Kidney (tissue), 14 donors: ENCODE measurements around the gene B3GNT3. TPM values are rescaled to one million over a fixed set of nuclear protein-coding genes. Genes with fewer than 3 reads are reported as not detected.
"Not testable (repeated sequence)": the region's sequence is repeated elsewhere in the genome, so short reads cannot be mapped to it uniquely, and the experiment has no call there.

Experiments
- DNase-seq, 5 donors: peaks; one replicate each; pipeline ENCODE4 v3.0.0-alpha.2; 2013 to 2020
- FAIRE-seq: peaks from 2 replicates; lab custom pipeline; 2012; peaks lifted over from hg19 to GRCh38; lab: Jason Lieb, UNC
- H3K27ac ChIP-seq, 2 donors: one replicate each; pipeline ENCODE4 v1.7.0; 2013; ENCODE audit warnings: low read depth in 2 of 2, low read length in 2 of 2, inconsistent platforms in 1 of 2
- H3K27me3 ChIP-seq: one replicate; pipeline ENCODE4 v1.7.1; 2013; ENCODE audit warnings: low read length, inconsistent platforms; ENCODE audit not compliant: control insufficient read depth, insufficient read depth
- H3K36me3 ChIP-seq, 3 donors: one replicate each; pipeline versions ENCODE4 v1.7.0 to v1.7.1; 2013; ENCODE audit warnings: low read length in 3 of 3, control low read depth in 1 of 3, inconsistent platforms in 1 of 3; ENCODE audit not compliant: insufficient read depth in 3 of 3, control insufficient read depth in 2 of 3
- H3K4me1 ChIP-seq, 3 donors: one replicate each; pipeline versions ENCODE4 v1.7.0 to v1.7.1; 2013; ENCODE audit warnings: low read length in 3 of 3, inconsistent platforms in 1 of 3, low read depth in 1 of 3; ENCODE audit not compliant: control insufficient read depth in 2 of 3, insufficient read depth in 2 of 3
- H3K4me3 ChIP-seq, 3 donors: one replicate each; pipeline versions ENCODE4 v1.7.0 to v1.8.1; 2013; ENCODE audit warnings: low read length in 3 of 3, control low read depth in 1 of 3, inconsistent platforms in 1 of 3
- H3K9ac ChIP-seq, 3 donors: one replicate each; pipeline versions ENCODE4 v1.7.0 to v1.7.1; 2013; ENCODE audit warnings: low read length in 3 of 3, control low read depth in 1 of 3, inconsistent platforms in 1 of 3
- H3K9me3 ChIP-seq, 3 donors: one replicate each; pipeline versions ENCODE4 v1.7.0 to v1.7.1; 2013; ENCODE audit warnings: low read length in 3 of 3, control low read depth in 1 of 3, inconsistent platforms in 1 of 3; ENCODE audit not compliant: control insufficient read depth in 2 of 3, insufficient read depth in 1 of 3
- intact Hi-C: fragments of 100-400 bp; cut with DNase I; formaldehyde crosslinking; loops from one replicate; pipeline ENCODE4 v1.11.1; 2022
- polyA plus RNA-seq: library from polyadenylated mRNA; stranded (reverse); fragments of 350-450 nt; fragmentation: Illumina TruSeq; extraction: RNeasy Lipid Tissue Mini Kit (QIAGEN cat#74804); gene quantifications from one replicate; pipeline ENCODE4 v1.2.3, GENCODE V29; 2014; ENCODE audit warnings: low read depth, low replicate concordance; ENCODE audit not compliant: insufficient read depth
- total RNA-seq: library from RNA; stranded (reverse); fragmentation: NEBNext Ultra II Directional; extraction: Animal tissue kit (Norgen Biotek cat#: 25700); gene quantifications from one replicate; pipeline ENCODE4 v1.2.1, GENCODE V29; 2021
- TF ChIP-seq, protein P1 (sequence below): IDR thresholded peaks from 3 replicates; pipeline ENCODE4 v1.5.1; 2012; ENCODE audit warnings: mild to moderate bottlenecking, moderate library complexity, borderline replicate concordance; ENCODE audit not compliant: insufficient read depth; ENCODE audit errors: extremely low read depth
- donor health status: control.
- donor health status: control.
- donor health status: control.
- donor health status: control.
- donor health status: control.
- donor health status: DM: yes; HTN: yes; CAD: no.
- donor health status: Normal renal cell carcinoma (clear cell type).

Gene B3GNT3
- total and polyA plus RNA-seq, 2 donors from 2014 or later, result 2.0 to 36.2 TPM

DNA sequence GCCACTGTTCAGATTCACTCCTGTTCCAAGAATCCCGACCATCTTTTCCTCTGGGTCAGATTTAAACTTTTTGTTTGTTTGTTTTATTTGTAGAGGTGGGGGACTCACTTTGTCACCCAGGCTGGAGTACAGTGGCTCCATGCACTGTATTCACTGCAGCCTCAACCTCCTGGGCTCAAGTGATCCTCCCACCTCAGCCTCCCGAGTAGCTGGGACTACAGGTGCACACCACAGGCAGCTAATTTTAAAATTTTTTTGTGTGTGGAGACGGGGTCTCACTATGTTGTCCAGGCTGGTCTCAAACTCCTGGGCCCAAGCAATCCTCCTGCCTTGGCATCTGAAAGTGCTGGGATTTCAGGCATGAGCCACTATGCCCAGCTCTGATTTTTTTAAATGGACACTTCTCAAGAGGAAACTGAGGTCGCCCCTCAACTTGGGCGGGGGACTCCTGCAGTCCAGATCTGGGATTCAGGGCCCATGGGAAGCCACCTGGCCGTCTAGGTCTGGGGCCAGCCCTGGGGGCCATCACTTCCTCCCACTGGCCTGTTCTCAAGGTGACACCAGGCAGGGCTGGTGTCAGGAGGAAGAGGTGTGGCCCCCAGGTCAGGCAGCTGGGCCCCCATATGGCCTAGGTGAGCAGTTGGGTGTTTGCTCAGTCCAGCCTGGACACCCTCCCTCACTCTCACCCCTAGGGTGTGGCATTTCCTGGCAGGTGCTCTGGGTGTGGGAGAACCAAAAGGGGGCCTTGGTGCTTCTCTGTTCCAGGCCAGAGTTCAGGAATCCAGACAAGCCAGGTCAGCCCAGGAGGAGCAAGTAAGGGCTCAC is 1.3 kb downstream of the B3GNT3 start:
- peak in 1 of 5 donors; percentile 81 for DNase-seq
- H3K9ac ChIP-seq, result no peak overlapping the region
- H3K4me3 ChIP-seq, result no peak overlapping the region
- no peaks in the 10 kb centered on the region for H3K9me3 ChIP-seq
- no peak overlapping the region for H3K27ac ChIP-seq
- H3K27me3 ChIP-seq, result no peaks in the 10 kb centered on the region
- no peaks in the 10 kb centered on the region for H3K36me3 ChIP-seq
- no peak for FAIRE-seq
- intact Hi-C loops, result no loop called here
- peaks cover 0 to 4% (median 2%) of the 10 kb centered on the region in 3 donors for H3K4me1 ChIP-seq
- TF ChIP-seq, protein P1, sequence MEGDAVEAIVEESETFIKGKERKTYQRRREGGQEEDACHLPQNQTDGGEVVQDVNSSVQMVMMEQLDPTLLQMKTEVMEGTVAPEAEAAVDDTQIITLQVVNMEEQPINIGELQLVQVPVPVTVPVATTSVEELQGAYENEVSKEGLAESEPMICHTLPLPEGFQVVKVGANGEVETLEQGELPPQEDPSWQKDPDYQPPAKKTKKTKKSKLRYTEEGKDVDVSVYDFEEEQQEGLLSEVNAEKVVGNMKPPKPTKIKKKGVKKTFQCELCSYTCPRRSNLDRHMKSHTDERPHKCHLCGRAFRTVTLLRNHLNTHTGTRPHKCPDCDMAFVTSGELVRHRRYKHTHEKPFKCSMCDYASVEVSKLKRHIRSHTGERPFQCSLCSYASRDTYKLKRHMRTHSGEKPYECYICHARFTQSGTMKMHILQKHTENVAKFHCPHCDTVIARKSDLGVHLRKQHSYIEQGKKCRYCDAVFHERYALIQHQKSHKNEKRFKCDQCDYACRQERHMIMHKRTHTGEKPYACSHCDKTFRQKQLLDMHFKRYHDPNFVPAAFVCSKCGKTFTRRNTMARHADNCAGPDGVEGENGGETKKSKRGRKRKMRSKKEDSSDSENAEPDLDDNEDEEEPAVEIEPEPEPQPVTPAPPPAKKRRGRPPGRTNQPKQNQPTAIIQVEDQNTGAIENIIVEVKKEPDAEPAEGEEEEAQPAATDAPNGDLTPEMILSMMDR, result no peak

DNA sequence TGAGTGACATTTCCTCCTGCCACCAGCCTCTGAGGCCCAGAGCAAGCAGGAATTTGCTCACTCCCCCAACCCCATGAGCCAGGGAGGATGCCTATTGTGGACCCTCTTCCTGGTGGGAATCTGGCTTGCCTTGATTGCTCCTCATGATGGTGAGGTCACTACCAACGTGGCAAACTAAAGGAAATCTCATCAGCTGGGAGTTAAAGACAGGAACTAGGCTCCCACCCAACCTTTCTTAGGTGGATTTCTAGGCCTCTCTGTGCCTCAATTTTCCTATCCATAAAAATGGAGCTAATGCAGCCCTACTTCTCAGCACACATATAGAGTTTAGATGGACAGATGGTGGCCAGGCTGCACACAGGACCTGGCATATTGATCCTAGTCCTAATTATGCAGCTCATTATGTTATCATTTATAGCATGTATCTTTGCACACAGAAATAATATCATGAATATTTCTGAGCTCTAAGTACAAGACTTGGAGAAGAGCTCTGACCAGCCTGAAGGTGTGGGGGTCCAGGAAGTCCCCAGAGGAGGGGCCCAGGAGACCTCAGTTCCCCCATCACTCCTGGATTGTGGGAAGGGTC is 2.0 kb downstream of the B3GNT3 start:
- H3K4me3 ChIP-seq, result no peak overlapping the region
- intact Hi-C loops, result no loop called here
- peaks cover 0 to 4% (median 2%) of the 10 kb centered on the region in 3 donors for H3K4me1 ChIP-seq
- peak overlapping the region in 1 of 2 donors; percentile 67 for H3K27ac ChIP-seq
- FAIRE-seq (no peak), DNase-seq (no peak)
- no peaks in the 10 kb centered on the region for H3K9me3 ChIP-seq
- H3K27me3 ChIP-seq, result no peaks in the 10 kb centered on the region
- TF ChIP-seq, protein P1, result no peak
- H3K9ac ChIP-seq, result no peak overlapping the region
- H3K36me3 ChIP-seq, result no peaks in the 10 kb centered on the region

DNA sequence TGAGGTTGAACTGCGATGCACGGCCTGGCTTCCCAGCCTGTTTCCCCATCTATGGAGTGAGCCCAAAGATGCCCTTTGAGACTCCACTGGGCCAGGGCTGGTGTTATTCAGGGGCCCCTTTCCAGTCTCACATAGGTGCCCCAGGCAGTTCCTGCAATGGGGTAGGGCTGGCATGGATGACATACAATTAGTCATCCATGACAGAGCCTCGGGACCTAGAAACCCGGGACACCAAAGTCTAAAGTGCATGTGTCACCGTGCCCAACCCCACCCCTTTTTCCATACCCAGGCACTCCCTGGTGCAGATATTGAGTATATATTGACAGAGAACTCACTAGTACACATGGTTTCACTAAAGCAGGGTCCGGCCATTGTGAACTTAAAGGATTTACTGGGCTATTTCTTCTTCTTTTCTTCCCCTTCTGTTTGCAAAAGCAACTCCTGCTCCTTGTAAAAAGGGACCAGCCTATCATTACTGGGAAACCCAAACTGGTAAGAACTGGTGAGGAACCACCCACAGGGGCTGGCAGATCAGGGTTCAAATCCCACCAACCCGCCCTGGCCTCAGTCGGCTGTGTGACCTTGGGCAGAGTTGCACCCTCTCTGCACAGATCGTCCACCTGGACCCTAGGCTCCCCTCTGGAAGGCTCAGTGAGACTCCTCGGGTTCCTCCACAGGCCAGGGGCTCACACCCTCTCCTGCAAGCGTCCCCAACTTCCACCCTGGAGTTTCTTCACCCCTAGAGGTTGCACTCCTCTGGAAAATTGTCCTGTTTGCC is 2.7 kb downstream of the B3GNT3 start:
- no peak overlapping the region for H3K4me3 ChIP-seq
- H3K9ac ChIP-seq, result no peak overlapping the region
- no peaks in the 10 kb centered on the region for H3K36me3 ChIP-seq
- H3K27me3 ChIP-seq, result no peaks in the 10 kb centered on the region
- peak overlapping the region in 1 of 2 donors; percentile 67 for H3K27ac ChIP-seq
- no peak for FAIRE-seq
- H3K4me1 ChIP-seq, result peaks cover 0 to 4% (median 2%) of the 10 kb centered on the region in 3 donors
- no peaks in the 10 kb centered on the region for H3K9me3 ChIP-seq
- TF ChIP-seq, protein P1, result no peak
- intact Hi-C loops, result no loop called here
- peak in 3 of 5 donors; percentile 32 to 65 (median 41) for DNase-seq

DNA sequence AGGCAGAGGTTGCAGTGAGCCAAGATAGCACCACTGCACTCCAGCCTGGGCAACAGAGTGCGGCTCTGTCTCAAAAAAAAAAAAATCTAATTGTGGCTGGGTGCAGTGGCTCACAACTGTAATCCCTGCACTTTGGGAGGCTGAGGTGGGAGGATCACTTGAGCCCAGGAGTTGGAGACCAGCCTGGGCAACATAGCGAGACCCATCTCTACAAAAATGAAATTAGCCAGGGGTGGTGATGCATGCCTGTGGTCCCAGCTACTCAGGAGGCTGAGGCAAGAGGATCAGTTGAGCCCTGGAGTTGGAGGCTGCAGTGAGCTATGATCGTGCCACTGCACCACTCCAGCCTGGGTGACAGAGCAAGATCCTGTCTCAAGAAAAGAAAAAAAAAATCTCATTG is 3.7 kb downstream of the B3GNT3 start:
- H3K4me1 ChIP-seq, intact Hi-C loops: not testable (repeated sequence)

More for the DNA sequence above, 3.7 kb downstream of the B3GNT3 start:
- not testable (repeated sequence) for H3K27ac ChIP-seq, DNase-seq, H3K9ac ChIP-seq, H3K4me3 ChIP-seq, H3K27me3 ChIP-seq, FAIRE-seq, H3K36me3 ChIP-seq, H3K9me3 ChIP-seq
